Esophagus squamous epithelium (tissue), 5 donors: ENCODE results near the gene PDZD4. TPM values are rescaled to one million over a fixed set of nuclear protein-coding genes. Genes with fewer than 3 reads are reported as not detected.

Experiments used
- DNase-seq: peaks from one replicate; lab custom pipeline; 2025; lab: John Stamatoyannopoulos, UW
- H3K27ac ChIP-seq, 4 donors: fragments of 200-600 bp; sonication (generic); one replicate each; pipeline ENCODE4 v1.5.1; 2016 to 2019; ENCODE audit warnings: mild to moderate bottlenecking in 1 of 4
- H3K27me3 ChIP-seq, 4 donors: fragments of 200-600 bp; sonication (generic); 1 replicate in 3 of 4; 2 replicates in 1 of 4; pipeline versions ENCODE4 v1.5.1 to v1.6.0; 2017 to 2021; ENCODE audit warnings: antibody characterized with exemption in 1 of 4
- H3K36me3 ChIP-seq, 3 donors: fragments of 200-600 bp; sonication (generic); one replicate each; pipeline ENCODE4 v1.5.1; 2016 to 2019
- H3K4me1 ChIP-seq, 3 donors: fragments of 200-600 bp; sonication (generic); one replicate each; pipeline ENCODE4 v1.5.1; 2017 to 2019
- H3K4me3 ChIP-seq, 4 donors: fragments of 200-600 bp; sonication (generic); 1 replicate in 3 of 4; 2 replicates in 1 of 4; pipeline ENCODE4 v1.5.1; 2016 to 2019; ENCODE audit warnings: mild to moderate bottlenecking in 2 of 4, moderate library complexity in 1 of 4
- H3K9me3 ChIP-seq, 3 donors: fragments of 200-600 bp; sonication (generic); one replicate each; pipeline ENCODE4 v1.5.1; 2016 to 2019
- CTCF ChIP-seq, 6 experiments: fragments of 450-650 bp in 4 of 6; fragments of 200-600 bp in 2 of 6; sonication (generic) in 2 of 6; IDR thresholded peaks; one replicate each; pipeline ENCODE4 v1.5.1; 2016 to 2019; ENCODE audit warnings: antibody characterized with exemption in 6 of 6, mild to moderate bottlenecking in 4 of 6, moderate library complexity in 4 of 6
- POLR2A ChIP-seq, 4 donors: fragments of 450-650 bp; IDR thresholded peaks; one replicate each; pipeline ENCODE4 v1.6.1; 2017; ENCODE audit warnings: antibody characterized with exemption in 4 of 4, mild to moderate bottlenecking in 4 of 4, moderate library complexity in 3 of 4
- WGBS, 2 donors: methylation state at CpG; one replicate each; pipeline ENCODE4 v1.1.5; 2018; 5-methylcytosine and 5-hydroxymethylcytosine counted together
- intact Hi-C: fragments of 100-400 bp; cut with DNase I; formaldehyde crosslinking; loops from one replicate; pipeline ENCODE4 v1.15.0; 2022
- total RNA-seq, 4 donors: library from RNA; depleted of rRNA; stranded (reverse); fragments of >200 nt; gene quantifications; one replicate each; pipeline ENCODE4 v1.1.0, GENCODE V29; 2016
- donor health status: DM: yes; HTN: yes; CAD: no.

Gene PDZD4
- total RNA-seq, 4 donors from 2014 or later = 0.97 to 3.4 (median 1.9) TPM

GRCh38 chrX:153801669-153802068 lies 28.7 kb downstream of the PDZD4 start:
- H3K36me3 ChIP-seq = peaks cover 0 to 26% (median 5%) of the 10 kb centered on the region in 3 donors
- H3K27me3 ChIP-seq = no peaks in the 10 kb centered on the region
- DNase-seq = no peak
- H3K4me1 ChIP-seq = peaks cover 0 to 18% (median 0%) of the 10 kb centered on the region in 3 donors
- intact Hi-C loops = no loop called here
- H3K4me3 ChIP-seq = no peak overlapping the region
- whole genome bisulfite sequencing, 2 donors = 80% methylated on average over 2 of the region's 8 CpGs; no CpG with 5 or more reads in 1 of the 2 donors
- no peaks in the 10 kb centered on the region for H3K9me3 ChIP-seq
- TF ChIP-seq CTCF (IDR thresholded peaks at IDR 0.05) (no peak), POLR2A (IDR thresholded peaks at IDR 0.05) (no peak)
- H3K27ac ChIP-seq = no peak overlapping the region

- H3K27ac ChIP-seq = no peak overlapping the region
- H3K4me1 ChIP-seq = peaks cover 2 to 18% (median 5%) of the 10 kb centered on the region in 3 donors
- no peak for DNase-seq
- 66% methylated on average over 7 of the region's 7 CpGs; no CpG with 5 or more reads in 1 of the 2 donors for WGBS, 2 donors
- no peak overlapping the region for H3K4me3 ChIP-seq
- TF ChIP-seq CTCF (IDR thresholded peaks at IDR 0.05) (no peak), POLR2A (IDR thresholded peaks at IDR 0.05) (no peak)
- intact Hi-C loops = no loop called here
- H3K36me3 ChIP-seq = peaks cover 0 to 35% (median 5%) of the 10 kb centered on the region in 3 donors
- H3K27me3 ChIP-seq = no peaks in the 10 kb centered on the region
- no peaks in the 10 kb centered on the region for H3K9me3 ChIP-seq
Measured at GRCh38 chrX:153800746-153801145, 29.6 kb downstream of the PDZD4 start.

GRCh38 chrX:153800177-153800722 lies 30.1 kb downstream of the PDZD4 start:
- WGBS, 2 donors = 77% methylated on average over 4 of the region's 16 CpGs; no CpG with 5 or more reads in 1 of the 2 donors
- no peak overlapping the region for H3K4me3 ChIP-seq
- peaks cover 0 to 35% (median 5%) of the 10 kb centered on the region in 3 donors for H3K36me3 ChIP-seq
- H3K9me3 ChIP-seq = no peaks in the 10 kb centered on the region
- intact Hi-C loops = no loop called here
- H3K27ac ChIP-seq = no peak overlapping the region
- TF ChIP-seq CTCF (IDR thresholded peaks at IDR 0.05) (no peak), POLR2A (IDR thresholded peaks at IDR 0.05) (no peak)
- no peaks in the 10 kb centered on the region for H3K27me3 ChIP-seq
- DNase-seq = no peak
- H3K4me1 ChIP-seq = peaks cover 7 to 19% (median 10%) of the 10 kb centered on the region in 3 donors

GRCh38 chrX:153799326-153799725 lies 31.0 kb downstream of the PDZD4 start:
- H3K9me3 ChIP-seq = no peaks in the 10 kb centered on the region
- no peak overlapping the region for H3K27ac ChIP-seq
- H3K27me3 ChIP-seq = no peaks in the 10 kb centered on the region
- 66 to 93% methylated on average over 3 to 4 of the region's 5 CpGs for WGBS, 2 donors
- H3K4me3 ChIP-seq = no peak overlapping the region
- H3K4me1 ChIP-seq = peaks cover 9 to 18% (median 11%) of the 10 kb centered on the region in 3 donors
- TF ChIP-seq CTCF (IDR thresholded peaks at IDR 0.05) (no peak), POLR2A (IDR thresholded peaks at IDR 0.05) (no peak)
- intact Hi-C loops = no loop called here
- H3K36me3 ChIP-seq = peaks cover 0 to 35% (median 5%) of the 10 kb centered on the region in 3 donors
- no peak for DNase-seq

- Histone ChIP-seq H3K4me3 (no peak overlapping the region), H3K27me3 (no peaks in the 10 kb centered on the region), H3K4me1 (peaks cover 9 to 27% (median 17%) of the 10 kb centered on the region in 3 donors), H3K27ac (no peak overlapping the region), H3K9me3 (no peaks in the 10 kb centered on the region), H3K36me3 (peaks cover 0 to 35% (median 5%) of the 10 kb centered on the region in 3 donors)
- intact Hi-C loops = no loop called here
- WGBS, 2 donors = 93% methylated on average over 5 of the region's 15 CpGs; no CpG with 5 or more reads in 1 of the 2 donors
- no peak for DNase-seq
- no peak for TF ChIP-seq POLR2A (IDR thresholded peaks at IDR 0.05)
- no peak for TF ChIP-seq CTCF (IDR thresholded peaks at IDR 0.05)
Measured at GRCh38 chrX:153797415-153798015, 32.8 kb downstream of the PDZD4 start.
